T-helper 1 cell treated with Interleukin-12 subunit alpha and Interleukin-12 subunit beta and Interleukin-4 antibody, amounts not matched to agents 30 μg/mL and 1 μg/mL, for 36 hours (primary cell): Measurements from ENCODE around the gene ARNT2.

ENCODE experiments used
- H3K27ac Mint-ChIP-seq: one replicate; pipeline ENCODE4 v1.8.0; 2021; ENCODE audit warnings: mild to moderate bottlenecking, mixed read lengths
- H3K27me3 Mint-ChIP-seq: one replicate; pipeline ENCODE4 v1.8.0; 2021; ENCODE audit warnings: low read depth, mixed read lengths
- H3K36me3 Mint-ChIP-seq: one replicate; pipeline ENCODE4 v1.8.0; 2021; ENCODE audit warnings: low read depth, mixed read lengths
- H3K4me1 Mint-ChIP-seq: one replicate; pipeline ENCODE4 v1.8.0; 2021; ENCODE audit warnings: low read depth, mixed read lengths
- H3K4me3 Mint-ChIP-seq: one replicate; pipeline ENCODE4 v1.8.0; 2021; ENCODE audit warnings: mild to moderate bottlenecking, moderate library complexity, mixed read lengths
- H3K9me3 Mint-ChIP-seq: one replicate; pipeline ENCODE4 v1.8.0; 2021; ENCODE audit warnings: mixed read lengths

The ARNT2 gene

DNA sequence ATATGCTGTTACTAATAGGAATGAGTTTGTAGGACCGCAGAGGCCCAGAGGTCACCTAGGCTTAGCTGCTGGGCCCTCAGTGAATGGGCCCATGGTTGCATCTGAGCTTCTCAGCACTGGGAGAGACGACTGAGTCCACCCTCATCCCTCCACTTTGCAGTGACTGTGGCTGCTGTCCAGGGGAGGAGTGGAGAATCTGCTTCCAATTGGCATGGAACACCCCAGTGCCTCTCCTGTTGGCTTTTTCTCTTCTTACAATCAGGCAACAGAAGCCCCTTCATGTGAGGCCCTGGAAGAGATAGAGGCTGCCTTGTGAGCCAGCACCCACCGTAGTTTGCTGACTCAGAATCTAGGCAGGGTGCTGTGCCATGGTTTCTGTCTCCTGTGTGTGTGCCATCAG is 55.6 kb downstream of the ARNT2 start:
- Mint-ChIP-seq H3K9me3 (no peaks in the 10 kb centered on the region), H3K36me3 (no peaks in the 10 kb centered on the region), H3K27me3 (peaks cover 17% of the 10 kb centered on the region), H3K4me3 (no peak overlapping the region), H3K27ac (no peak overlapping the region), H3K4me1 (peaks cover 5% of the 10 kb centered on the region)

DNA sequence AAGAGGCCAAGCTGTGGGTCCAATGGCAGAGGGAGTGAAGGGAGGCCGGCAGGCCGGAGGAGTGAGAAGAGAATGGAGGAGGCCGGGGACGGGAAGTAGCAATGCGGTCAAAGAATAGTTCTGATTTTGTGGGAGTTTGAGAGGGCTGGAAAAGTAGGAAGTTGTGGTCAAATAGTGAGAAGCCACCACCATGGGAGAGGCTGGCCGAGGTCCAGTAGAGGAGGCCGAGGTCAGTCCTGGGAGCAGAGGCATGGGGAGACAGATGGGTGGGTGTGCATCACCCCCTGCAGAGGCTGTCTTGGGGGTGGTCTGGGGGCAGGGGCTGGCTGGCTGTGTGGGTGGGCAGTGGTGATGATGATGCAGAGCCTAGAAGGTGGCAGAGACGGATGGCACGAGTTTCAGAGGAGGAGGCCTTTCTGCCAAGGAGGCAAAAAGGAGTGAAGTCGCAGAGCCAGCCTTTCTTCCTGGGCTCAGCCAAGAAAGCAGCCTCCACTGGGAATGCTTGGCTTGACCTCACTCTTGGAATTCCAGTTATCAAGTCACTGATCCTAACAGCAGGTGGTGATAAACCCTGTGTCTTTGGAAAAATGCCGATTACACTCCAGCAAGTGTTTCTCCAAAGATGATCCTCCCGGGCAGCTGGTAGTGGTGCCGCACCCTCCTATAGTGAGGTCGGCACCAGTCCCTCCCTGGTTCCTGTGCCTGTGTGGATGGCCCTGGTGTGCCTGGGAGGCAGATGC is 57.3 kb downstream of the ARNT2 start:
- no peak overlapping the region for H3K27ac Mint-ChIP-seq
- H3K4me1 Mint-ChIP-seq = no peaks in the 10 kb centered on the region
- H3K36me3 Mint-ChIP-seq = no peaks in the 10 kb centered on the region
- no peak overlapping the region for H3K4me3 Mint-ChIP-seq
- H3K27me3 Mint-ChIP-seq = peaks cover 8% of the 10 kb centered on the region
- no peaks in the 10 kb centered on the region for H3K9me3 Mint-ChIP-seq

DNA sequence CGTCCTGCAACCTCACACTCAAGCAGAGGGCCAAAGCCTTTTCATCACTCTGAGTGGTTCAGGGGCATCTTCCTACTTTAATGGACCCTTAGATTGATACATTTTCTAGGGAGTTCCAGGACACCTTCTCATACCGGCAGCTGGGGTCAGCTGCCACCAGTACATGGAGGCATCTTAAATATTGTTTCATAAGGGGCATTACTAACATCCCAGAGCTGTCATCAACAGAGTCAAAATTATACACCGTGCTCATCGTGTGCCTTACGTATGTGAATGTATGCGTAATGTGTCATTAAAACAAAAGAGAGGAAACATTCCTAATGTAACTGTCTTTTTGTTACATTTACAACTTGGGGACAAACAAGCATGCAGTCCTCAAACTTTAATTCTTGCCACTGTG is 57.9 kb downstream of the ARNT2 start:
- Mint-ChIP-seq H3K4me3 (no peak overlapping the region), H3K4me1 (no peaks in the 10 kb centered on the region), H3K36me3 (no peaks in the 10 kb centered on the region), H3K9me3 (no peaks in the 10 kb centered on the region), H3K27ac (no peak overlapping the region), H3K27me3 (peaks cover 8% of the 10 kb centered on the region)

DNA sequence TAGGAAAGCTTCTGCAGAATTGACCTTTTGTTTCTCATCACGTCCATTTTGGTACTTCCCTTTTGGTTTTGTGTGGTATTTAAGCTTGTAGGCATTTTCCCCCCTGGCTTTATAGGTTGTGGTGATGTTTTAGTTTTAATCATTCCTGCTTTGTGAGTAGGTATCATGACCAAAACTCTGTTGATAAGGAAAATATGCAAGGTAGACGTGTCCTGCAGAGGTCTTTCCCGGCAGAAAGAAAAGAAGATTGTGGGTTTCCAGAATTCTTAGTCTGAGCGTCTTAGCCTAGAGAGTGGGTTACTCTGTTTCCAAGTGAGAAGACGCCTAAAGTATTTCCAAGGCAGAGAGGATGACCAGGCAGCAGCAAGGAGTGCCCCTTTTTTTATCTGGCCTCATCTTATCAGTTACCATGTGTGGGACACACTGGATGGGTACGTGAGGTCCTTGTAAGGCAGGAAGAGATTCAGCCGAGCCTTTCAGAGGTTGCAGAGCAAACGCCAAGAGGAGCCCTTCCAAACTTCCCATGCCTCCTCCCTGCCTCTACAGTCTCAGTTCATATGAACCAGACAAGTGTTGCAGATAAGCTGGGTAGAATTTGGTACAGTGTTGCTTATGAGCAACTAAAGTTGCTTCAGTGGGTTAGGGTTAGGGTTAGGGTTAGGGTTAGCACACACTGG is 58.8 kb downstream of the ARNT2 start:
- no peaks in the 10 kb centered on the region for H3K9me3 Mint-ChIP-seq
- H3K4me1 Mint-ChIP-seq = no peaks in the 10 kb centered on the region
- H3K27me3 Mint-ChIP-seq = peaks cover 8% of the 10 kb centered on the region
- no peak overlapping the region for H3K4me3 Mint-ChIP-seq
- no peak overlapping the region for H3K27ac Mint-ChIP-seq
- H3K36me3 Mint-ChIP-seq = no peaks in the 10 kb centered on the region

DNA sequence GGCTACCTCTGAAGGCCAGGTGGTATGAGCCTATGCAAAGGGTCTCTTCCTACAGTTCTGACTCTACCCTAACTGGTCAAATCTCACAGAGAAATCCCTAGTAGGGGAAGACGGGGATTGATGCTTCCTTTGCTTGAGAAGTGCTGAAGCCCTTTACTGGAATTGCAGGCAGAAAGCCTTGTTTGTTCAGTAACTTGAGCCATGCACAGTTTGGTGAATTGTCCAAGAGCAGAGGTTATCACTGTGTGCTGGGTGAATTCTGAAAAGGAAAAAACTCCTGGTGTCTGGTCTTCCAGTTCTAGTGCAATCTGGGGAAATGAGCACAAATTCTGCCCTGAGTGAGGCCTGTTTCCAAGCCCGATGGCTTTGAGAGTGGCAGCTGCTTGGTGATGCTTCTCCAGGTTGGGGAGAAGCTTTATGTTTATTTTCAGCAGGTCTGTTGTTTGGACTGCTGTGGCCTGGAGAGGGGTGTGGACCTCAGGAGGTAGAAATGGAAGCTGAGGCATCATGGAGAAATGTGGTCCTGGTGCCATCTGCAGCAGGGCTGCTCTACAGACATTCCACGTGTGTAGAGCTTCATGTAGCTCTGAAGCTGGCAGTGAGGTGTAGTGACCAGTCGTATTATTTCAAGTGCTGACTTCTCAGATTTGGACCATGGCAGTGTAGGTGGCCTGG is 60.9 kb downstream of the ARNT2 start:
- Mint-ChIP-seq H3K4me3 (no peak overlapping the region), H3K36me3 (no peaks in the 10 kb centered on the region), H3K27me3 (no peaks in the 10 kb centered on the region), H3K27ac (no peak overlapping the region), H3K4me1 (no peaks in the 10 kb centered on the region), H3K9me3 (no peaks in the 10 kb centered on the region)

DNA sequence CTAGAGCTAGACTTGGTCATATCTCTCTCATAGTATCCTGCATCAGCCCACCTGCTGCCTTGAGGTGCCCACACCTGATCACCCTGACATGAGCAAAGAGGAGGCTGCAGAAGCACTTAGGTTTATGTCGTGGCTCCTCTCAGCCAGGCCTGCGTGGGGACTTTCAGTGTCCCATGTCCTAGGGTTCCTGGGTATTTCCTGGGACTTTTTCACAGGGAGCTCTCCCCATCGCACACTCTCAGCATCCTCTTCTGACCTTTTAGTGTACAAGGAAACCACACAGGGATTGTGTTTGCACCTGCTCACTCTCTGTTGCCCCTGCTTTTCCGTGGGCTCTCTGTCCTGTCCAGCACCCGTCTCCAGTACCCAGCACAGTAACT is 61.4 kb downstream of the ARNT2 start:
- H3K27ac Mint-ChIP-seq = no peak overlapping the region
- H3K4me1 Mint-ChIP-seq = no peaks in the 10 kb centered on the region
- H3K27me3 Mint-ChIP-seq = no peaks in the 10 kb centered on the region
- H3K9me3 Mint-ChIP-seq = no peaks in the 10 kb centered on the region
- no peak overlapping the region for H3K4me3 Mint-ChIP-seq
- H3K36me3 Mint-ChIP-seq = no peaks in the 10 kb centered on the region

DNA sequence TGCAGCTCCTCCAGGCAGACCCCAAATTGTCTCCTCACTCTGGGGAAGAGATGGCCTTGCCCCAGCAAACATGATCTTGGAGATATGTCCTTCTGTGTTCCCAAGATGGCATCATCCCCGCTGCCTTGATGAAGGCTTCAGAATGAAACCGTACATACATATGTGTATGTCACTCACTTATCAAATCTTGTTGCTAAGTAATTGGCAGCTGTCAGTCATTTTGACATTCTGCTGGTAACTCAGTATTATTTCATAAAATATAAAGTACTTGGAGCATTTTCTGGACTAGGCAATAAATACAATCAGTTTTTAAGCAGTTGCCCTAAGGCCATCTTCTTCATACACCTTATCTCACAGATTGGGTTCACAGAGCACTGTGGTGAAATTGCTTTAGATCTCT is 62.4 kb downstream of the ARNT2 start:
- Mint-ChIP-seq H3K4me1 (no peaks in the 10 kb centered on the region), H3K27me3 (no peaks in the 10 kb centered on the region), H3K4me3 (no peak overlapping the region), H3K27ac (no peak overlapping the region), H3K36me3 (no peaks in the 10 kb centered on the region), H3K9me3 (no peaks in the 10 kb centered on the region)

DNA sequence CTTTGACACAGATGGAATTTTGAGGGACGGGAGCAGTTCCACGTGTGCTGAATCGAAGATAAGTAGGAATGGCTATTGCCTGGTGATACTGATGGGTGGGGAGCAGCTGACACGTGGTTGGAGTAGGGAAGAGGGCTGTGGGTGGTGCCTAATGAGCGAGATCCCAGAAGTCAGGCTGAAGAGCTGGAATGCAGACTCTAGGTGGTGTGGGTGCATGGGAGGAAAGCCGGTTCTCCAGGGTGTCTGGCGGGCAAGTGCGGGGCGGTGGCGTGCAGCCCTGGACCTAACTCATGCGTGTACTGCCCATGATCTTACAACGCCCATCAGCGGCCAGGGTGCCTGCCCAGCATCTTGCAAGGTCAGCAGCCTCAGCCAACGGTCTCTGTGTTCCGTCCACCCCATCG is 63.1 kb downstream of the ARNT2 start:
- no peak overlapping the region for H3K27ac Mint-ChIP-seq
- no peaks in the 10 kb centered on the region for H3K27me3 Mint-ChIP-seq
- no peak overlapping the region for H3K4me3 Mint-ChIP-seq
- H3K4me1 Mint-ChIP-seq = no peaks in the 10 kb centered on the region
- no peaks in the 10 kb centered on the region for H3K9me3 Mint-ChIP-seq
- no peaks in the 10 kb centered on the region for H3K36me3 Mint-ChIP-seq

DNA sequence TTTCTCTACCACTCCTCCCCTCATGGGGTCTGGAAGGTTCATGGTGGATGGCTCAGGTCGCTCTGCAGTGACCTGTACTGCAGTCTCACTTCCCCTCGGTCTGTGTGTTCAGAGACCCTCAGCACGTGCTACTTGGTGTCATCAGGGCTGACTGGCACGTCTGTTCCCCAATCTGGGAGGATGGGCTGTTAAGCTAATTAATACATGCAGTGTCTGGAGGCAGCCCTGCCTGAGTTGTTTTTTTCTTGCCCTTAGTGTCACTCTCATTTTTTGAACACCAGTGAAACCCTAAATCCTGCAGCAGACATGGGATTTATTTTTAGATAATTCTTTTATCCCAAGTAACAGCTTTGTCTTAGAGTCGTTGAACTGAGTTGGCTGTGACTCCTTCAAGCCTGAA is 64.6 kb downstream of the ARNT2 start:
- no peaks in the 10 kb centered on the region for H3K36me3 Mint-ChIP-seq
- no peak overlapping the region for H3K27ac Mint-ChIP-seq
- H3K4me1 Mint-ChIP-seq = no peaks in the 10 kb centered on the region
- no peak overlapping the region for H3K4me3 Mint-ChIP-seq
- H3K27me3 Mint-ChIP-seq = no peaks in the 10 kb centered on the region
- H3K9me3 Mint-ChIP-seq = no peaks in the 10 kb centered on the region

DNA sequence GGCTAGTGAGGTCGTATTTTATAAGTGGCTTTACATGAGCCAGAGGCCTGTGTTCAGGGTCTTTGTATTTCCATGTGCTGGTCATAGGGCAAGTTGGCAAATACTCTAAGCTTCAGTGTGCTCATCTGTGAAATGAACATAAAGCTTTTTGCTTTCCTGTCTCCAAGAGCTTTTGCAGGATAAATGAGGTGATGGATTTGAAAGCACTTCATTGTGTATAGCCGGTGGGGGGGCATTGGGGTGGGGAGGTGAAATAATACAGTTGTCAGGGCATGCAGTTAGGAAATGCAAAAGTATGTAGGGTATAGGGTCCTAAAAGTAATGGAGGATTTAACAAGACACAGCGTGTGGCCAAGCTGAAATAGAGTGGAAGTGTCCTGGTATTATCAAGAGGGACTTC is 67.7 kb downstream of the ARNT2 start:
- H3K4me3 Mint-ChIP-seq = no peak overlapping the region
- no peaks in the 10 kb centered on the region for H3K36me3 Mint-ChIP-seq
- H3K27ac Mint-ChIP-seq = no peak overlapping the region
- no peaks in the 10 kb centered on the region for H3K4me1 Mint-ChIP-seq
- H3K9me3 Mint-ChIP-seq = peaks cover 7% of the 10 kb centered on the region
- no peaks in the 10 kb centered on the region for H3K27me3 Mint-ChIP-seq

DNA sequence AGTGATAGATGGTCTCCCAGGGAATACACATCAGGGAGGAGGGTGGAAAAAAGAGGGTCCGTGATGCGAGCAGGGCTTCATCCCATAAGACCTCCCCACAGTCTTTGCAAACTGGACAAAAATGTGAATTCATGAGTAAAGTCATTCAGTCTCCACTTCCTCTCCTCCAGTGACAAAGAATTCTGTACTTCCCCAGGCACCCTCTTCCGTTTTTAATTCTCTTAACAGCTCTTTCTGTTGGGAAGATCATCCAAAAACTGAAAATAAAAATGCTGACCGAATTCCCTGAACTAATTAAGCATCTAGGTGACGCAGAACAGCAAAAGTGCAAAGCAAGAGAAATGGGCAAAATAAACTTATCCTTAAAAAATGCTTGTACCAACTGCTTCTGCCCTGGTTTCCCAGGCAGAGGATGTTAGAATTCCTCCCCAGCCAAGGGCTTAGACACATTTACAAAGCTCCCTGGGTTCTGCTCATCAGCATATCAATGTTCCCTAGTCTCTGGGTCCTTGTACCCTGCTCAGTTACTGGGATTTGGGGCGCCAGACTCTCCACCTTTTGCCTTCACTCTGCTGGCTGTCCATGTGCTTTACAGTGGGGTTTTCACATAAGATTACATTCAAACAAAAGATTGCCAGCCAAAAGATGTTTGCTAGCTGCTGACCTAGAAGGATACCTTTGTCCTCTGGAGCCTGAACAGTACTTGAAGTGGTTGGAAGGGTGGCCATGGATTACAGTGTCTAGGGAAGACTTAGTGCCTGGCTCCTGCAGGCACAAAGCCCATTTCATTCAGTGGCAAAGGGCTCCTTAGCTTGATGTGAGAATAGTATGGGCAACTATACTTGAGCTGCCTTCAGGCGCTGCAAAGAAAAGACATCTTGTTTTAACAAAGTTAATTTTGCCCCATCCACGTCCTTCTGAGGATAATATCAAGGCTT is 69.4 kb downstream of the ARNT2 start:
- H3K27ac Mint-ChIP-seq = no peak overlapping the region
- H3K4me1 Mint-ChIP-seq = no peaks in the 10 kb centered on the region
- peaks cover 7% of the 10 kb centered on the region for H3K9me3 Mint-ChIP-seq
- no peak overlapping the region for H3K4me3 Mint-ChIP-seq
- no peaks in the 10 kb centered on the region for H3K27me3 Mint-ChIP-seq
- no peaks in the 10 kb centered on the region for H3K36me3 Mint-ChIP-seq

DNA sequence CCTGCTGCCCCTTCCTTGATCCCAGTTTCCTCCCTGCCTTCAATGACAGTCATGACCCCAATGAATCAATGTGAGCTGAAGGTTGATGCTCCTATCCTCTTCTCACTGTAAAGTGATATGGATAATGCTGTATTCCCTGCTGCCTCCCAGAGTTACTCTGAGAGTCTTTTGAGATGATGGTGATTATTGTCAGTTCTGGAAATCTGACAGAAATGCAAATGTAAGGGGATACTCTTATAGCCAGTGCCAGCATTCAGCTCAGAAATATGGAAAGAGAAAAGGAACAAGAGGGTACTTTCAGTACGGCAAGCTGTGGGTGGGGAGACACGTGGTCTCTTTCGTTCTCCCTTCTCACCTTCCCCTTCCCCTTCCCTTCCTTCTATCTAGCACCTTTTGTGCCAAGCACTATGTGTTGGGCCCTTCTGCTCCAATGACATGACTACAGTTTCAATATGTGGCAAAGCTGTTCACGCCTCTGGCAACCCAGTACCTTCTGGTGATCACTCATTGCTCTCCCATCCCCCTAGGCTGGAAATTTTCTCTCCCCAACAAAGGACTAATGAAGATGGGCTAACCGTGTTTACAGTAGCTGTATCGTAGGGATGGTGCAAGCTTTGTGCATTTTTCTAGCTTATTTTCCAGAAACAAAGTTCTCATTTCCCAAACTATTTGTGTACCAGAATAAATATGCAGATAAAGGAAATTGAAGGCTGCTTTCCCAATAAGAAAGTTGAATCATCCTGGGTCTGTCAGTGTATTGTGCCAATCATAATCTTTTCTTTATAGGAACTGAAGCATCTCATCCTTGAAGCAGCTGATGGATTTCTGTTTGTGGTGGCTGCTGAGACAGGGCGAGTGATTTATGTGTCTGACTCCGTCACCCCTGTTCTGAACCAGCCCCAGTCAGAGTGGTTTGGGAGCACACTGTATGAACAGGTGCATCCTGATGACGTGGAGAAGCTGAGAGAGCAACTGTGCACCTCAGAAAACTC is 70.3 kb downstream of the ARNT2 start:
- H3K4me3 Mint-ChIP-seq = no peak overlapping the region

DNA sequence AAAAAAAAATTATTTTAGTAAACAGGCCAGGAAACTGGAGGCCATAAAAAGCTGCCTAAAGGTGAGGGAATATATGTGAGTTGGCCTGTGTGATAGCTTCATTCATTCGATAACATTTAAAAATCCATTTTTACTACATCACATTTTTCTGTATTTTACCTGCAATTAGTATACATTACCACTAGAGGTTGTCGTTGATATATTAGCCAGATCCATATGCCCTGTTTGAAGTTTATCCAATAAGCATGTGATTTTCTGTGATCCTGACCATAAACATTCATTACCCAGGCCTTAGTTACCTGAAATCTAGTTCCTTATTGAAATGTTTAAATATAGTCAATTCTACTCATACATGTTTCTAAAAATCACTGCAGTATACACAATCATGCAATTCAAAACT is 71.4 kb downstream of the ARNT2 start:
- Mint-ChIP-seq H3K27me3 (no peaks in the 10 kb centered on the region), H3K9me3 (peaks cover 7% of the 10 kb centered on the region), H3K4me1 (no peaks in the 10 kb centered on the region), H3K4me3 (no peak overlapping the region), H3K27ac (no peak overlapping the region), H3K36me3 (no peaks in the 10 kb centered on the region)

More for the DNA sequence above, 70.3 kb downstream of the ARNT2 start:
- Mint-ChIP-seq H3K9me3 (peaks cover 7% of the 10 kb centered on the region), H3K4me1 (no peaks in the 10 kb centered on the region), H3K27me3 (no peaks in the 10 kb centered on the region), H3K36me3 (no peaks in the 10 kb centered on the region), H3K27ac (no peak overlapping the region)
